GM19438 (cell line): Measurements from ENCODE around the gene PYHIN1.

Source experiments
- ATAC-seq: cut with Tn5 transposase; IDR thresholded peaks from one replicate; pipeline ENCODE4 v1.9.1; 2021; ENCODE audit warnings: low read depth; ENCODE audit not compliant: unreplicated experiment

The PYHIN1 gene

GRCh38 chr1:158931055-158931737, at the start of gene PYHIN1:
Gene PYHIN1 (plus strand): TSS chr1:158931552. CDS start chr1:158936911, 5,359 bp downstream.
- no peak for ATAC-seq

GRCh38 chr1:158893654-158894053, 37.7 kb upstream of the PYHIN1 start:
- no peak for ATAC-seq

GRCh38 chr1:158898722-158899121, 32.6 kb upstream of the PYHIN1 start:
- ATAC-seq = no peak

GRCh38 chr1:158901623-158902022, 29.7 kb upstream of the PYHIN1 start:
- no peak for ATAC-seq

GRCh38 chr1:158916085-158916484, 15.3 kb upstream of the PYHIN1 start:
- ATAC-seq = no peak

GRCh38 chr1:158924677-158925076, 6.7 kb upstream of the PYHIN1 start:
- ATAC-seq = no peak

- ATAC-seq = no peak
Measured at GRCh38 chr1:158930504-158930903, 848 bp upstream of the PYHIN1 start.

GRCh38 chr1:158932171-158932570, 819 bp downstream of the PYHIN1 start:
- ATAC-seq = no peak

- no peak for ATAC-seq
Measured at GRCh38 chr1:158933621-158934020, 2.3 kb downstream of the PYHIN1 start.

- ATAC-seq = no peak
Measured at GRCh38 chr1:158939180-158939579, 7.8 kb downstream of the PYHIN1 start.

- ATAC-seq = no peak
Measured at GRCh38 chr1:158941317-158941716, 10.0 kb downstream of the PYHIN1 start.

- no peak for ATAC-seq
Measured at GRCh38 chr1:158942490-158942889, 11.1 kb downstream of the PYHIN1 start.

GRCh38 chr1:158943059-158943458, 11.7 kb downstream of the PYHIN1 start:
- ATAC-seq = no peak

GRCh38 chr1:158945061-158945460, 13.7 kb downstream of the PYHIN1 start:
- ATAC-seq = no peak

GRCh38 chr1:158946785-158947184, 15.4 kb downstream of the PYHIN1 start:
- no peak for ATAC-seq

- ATAC-seq = no peak
Measured at GRCh38 chr1:158951956-158952355, 20.6 kb downstream of the PYHIN1 start.

GRCh38 chr1:158952416-158952815, 21.1 kb downstream of the PYHIN1 start:
- no peak for ATAC-seq

GRCh38 chr1:158961178-158961577, 29.8 kb downstream of the PYHIN1 start:
- no peak for ATAC-seq

GRCh38 chr1:158962983-158963382, 31.6 kb downstream of the PYHIN1 start:
- ATAC-seq = no peak

- no peak for ATAC-seq
Measured at GRCh38 chr1:158969166-158969565, 37.8 kb downstream of the PYHIN1 start.

- ATAC-seq = no peak
Measured at GRCh38 chr1:158969855-158970254, 38.5 kb downstream of the PYHIN1 start.

- no peak for ATAC-seq
Measured at GRCh38 chr1:158972841-158973240, 41.5 kb downstream of the PYHIN1 start.

- ATAC-seq = no peak
Measured at GRCh38 chr1:158976219-158976618, 44.9 kb downstream of the PYHIN1 start.
